ENCODE data around the gene SLC22A4. TPM values are rescaled to one million over a fixed set of nuclear protein-coding genes. Genes with fewer than 3 reads are reported as not detected.

Gene SLC22A4
- total and polyA plus RNA-seq, 3 experiments from 2014 or later = 0.15 to 2.9 (median 2.6) TPM

DNA sequence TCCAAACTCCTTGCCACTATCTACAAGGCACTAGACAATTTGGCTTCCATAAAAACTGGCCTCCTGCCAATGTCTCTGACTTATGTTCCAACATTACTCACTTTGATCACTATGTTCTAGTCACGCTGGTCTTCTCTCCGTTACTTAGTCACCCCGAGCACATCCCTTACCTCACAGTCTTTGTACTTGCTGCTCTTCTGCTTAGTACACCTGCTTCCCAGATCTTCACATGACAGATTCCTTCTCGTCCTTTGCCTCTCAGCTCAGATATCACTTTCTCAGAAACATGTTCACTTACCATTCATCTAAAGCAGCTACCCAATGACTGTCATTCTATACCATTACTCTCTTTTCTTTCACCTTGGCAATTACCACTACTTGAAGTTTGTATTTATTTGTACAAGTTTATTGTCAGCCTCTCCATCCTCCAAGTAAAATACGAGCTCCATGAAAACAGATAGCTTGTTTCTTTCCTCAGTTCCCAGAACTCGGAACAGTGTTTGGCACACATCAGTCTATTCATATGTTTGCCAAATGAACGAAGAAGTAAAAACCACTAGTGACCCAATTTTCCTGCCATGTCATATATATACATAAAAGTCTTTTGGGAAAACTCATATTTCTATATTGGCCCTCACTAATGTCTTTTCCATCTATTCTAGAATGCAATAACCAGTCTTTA lies 69.4 kb downstream of the SLC22A4 start:
- Histone ChIP-seq H3K27ac (ENCODE audit: low read depth, low read length) (no peak overlapping the region), H3K4me1 (ENCODE audit: insufficient read depth, low read length) (no peaks in the 10 kb centered on the region), H3K4me3 (ENCODE audit: low read length) (no peak overlapping the region), H3K9me3 (ENCODE audit: low read length) (no peaks in the 10 kb centered on the region), H3K27me3 (ENCODE audit: insufficient read depth, low read length, poor library complexity, severe bottlenecking) (no peaks in the 10 kb centered on the region), H3K36me3 (ENCODE audit: insufficient read depth, low read length) (no peaks in the 10 kb centered on the region)
- ChIA-PET POLR2A (no interaction called here), CTCF (no interaction called here)
- H3K4me3 Mint-ChIP-seq = no peak overlapping the region
- peaks cover 0 to 8% (median 5%) of the 10 kb centered on the region in 3 donors for H3K36me3 Mint-ChIP-seq
- DNase-seq = no peak
- H3K4me1 Mint-ChIP-seq = no peaks in the 10 kb centered on the region
- H3K27ac Mint-ChIP-seq = no peak overlapping the region
- no peaks in the 10 kb centered on the region for H3K9me3 Mint-ChIP-seq
- no peaks in the 10 kb centered on the region for H3K27me3 Mint-ChIP-seq

DNA sequence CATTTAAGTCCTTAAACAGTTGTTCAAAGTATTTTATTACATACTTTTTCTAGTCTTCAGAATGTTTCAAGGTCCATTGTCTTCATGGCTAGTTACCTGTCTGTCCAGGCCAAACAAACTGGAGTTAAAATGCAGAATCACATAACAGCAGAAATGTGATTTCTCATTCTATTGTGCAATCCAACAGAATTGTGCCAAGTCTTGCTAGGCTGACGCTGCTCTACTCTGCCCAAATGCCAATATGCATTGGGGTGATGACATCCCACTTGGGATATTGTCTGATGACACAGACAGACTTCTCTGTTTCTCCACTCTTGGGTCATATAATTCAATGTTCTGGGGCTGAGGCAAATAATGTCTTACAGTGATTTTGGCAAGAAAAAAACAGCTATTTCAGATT lies 70.1 kb downstream of the SLC22A4 start:
- POLR2A ChIA-PET = no interaction called here
- CTCF ChIA-PET = no interaction called here
- no peak overlapping the region for H3K4me3 Mint-ChIP-seq

DNA sequence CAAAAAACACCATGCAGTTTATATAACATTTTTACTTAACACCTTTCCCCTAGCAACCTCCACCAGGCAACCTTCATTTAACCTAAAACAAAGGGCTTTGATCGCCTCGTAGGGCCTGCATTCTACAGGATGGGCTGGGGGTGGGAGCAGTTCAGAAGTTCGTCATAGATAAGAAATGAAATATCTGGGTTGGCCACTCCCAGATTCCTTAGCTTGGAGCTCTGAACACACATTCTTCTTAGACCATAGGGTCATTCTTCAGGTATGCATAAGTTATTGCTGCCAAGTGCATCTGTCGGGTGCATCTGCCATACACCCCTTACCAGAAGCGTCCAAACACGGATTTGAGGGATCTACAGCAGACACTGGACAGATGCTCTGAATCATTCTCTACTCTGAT lies 71.0 kb downstream of the SLC22A4 start:
- ChIA-PET POLR2A (no interaction called here), CTCF (no interaction called here)
- no peak overlapping the region for H3K4me3 ChIP-seq (ENCODE audit: low read length)
- H3K27me3 ChIP-seq (ENCODE audit: insufficient read depth, low read length, poor library complexity, severe bottlenecking) = no peaks in the 10 kb centered on the region
- H3K4me1 ChIP-seq (ENCODE audit: insufficient read depth, low read length) = peaks cover 8% of the 10 kb centered on the region
- H3K4me1 Mint-ChIP-seq = peaks cover 4 to 6% (median 5%) of the 10 kb centered on the region in 3 donors
- H3K4me3 Mint-ChIP-seq = no peak overlapping the region
- peaks cover 0 to 10% (median 5%) of the 10 kb centered on the region in 3 donors for H3K36me3 Mint-ChIP-seq
- H3K27ac Mint-ChIP-seq = no peak overlapping the region
- no peaks in the 10 kb centered on the region for H3K27me3 Mint-ChIP-seq
- no peak for DNase-seq
- H3K27ac ChIP-seq (ENCODE audit: low read depth, low read length) = no peak overlapping the region
- H3K9me3 Mint-ChIP-seq = no peaks in the 10 kb centered on the region
- H3K36me3 ChIP-seq (ENCODE audit: insufficient read depth, low read length) = no peaks in the 10 kb centered on the region
- H3K9me3 ChIP-seq (ENCODE audit: low read length) = no peaks in the 10 kb centered on the region

More for the DNA sequence above, 70.1 kb downstream of the SLC22A4 start:
- H3K27ac Mint-ChIP-seq = no peak overlapping the region
- H3K4me1 Mint-ChIP-seq = peaks cover 4 to 6% (median 5%) of the 10 kb centered on the region in 3 donors
- no peaks in the 10 kb centered on the region for H3K27me3 Mint-ChIP-seq
- H3K9me3 Mint-ChIP-seq = no peaks in the 10 kb centered on the region
- H3K36me3 Mint-ChIP-seq = peaks cover 0 to 10% (median 5%) of the 10 kb centered on the region in 3 donors
- DNase-seq = no peak
- Histone ChIP-seq H3K4me1 (ENCODE audit: insufficient read depth, low read length) (peaks cover 5% of the 10 kb centered on the region), H3K4me3 (ENCODE audit: low read length) (no peak overlapping the region), H3K27me3 (ENCODE audit: insufficient read depth, low read length, poor library complexity, severe bottlenecking) (no peaks in the 10 kb centered on the region), H3K9me3 (ENCODE audit: low read length) (no peaks in the 10 kb centered on the region), H3K36me3 (ENCODE audit: insufficient read depth, low read length) (no peaks in the 10 kb centered on the region), H3K27ac (ENCODE audit: low read depth, low read length) (no peak overlapping the region)

DNA sequence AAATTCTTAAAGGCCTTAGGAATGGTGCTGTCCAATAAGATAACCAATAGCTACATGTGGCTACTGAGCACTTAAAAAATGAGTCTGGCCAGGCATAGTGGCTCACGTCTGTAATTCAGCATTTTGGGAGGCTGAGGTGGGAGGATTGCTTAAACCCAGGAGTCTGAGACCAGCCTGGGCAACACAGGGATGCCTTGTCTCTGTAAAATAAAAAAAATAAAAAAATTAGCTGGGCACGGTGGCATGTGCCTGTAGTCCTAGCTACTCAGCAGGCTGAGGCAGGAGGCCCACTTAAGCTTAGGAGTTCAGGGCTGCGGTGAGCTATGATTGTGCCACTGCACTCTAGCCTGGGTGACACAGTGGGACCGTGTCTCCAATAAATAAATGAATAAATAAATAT lies 74.0 kb downstream of the SLC22A4 start:
- no peak overlapping the region for H3K27ac ChIP-seq (ENCODE audit: low read depth, low read length)
- ChIA-PET CTCF (interaction anchor here (1.1 to 4.6 kb wide), 5 partner anchors 43 to 305 kb away, joined by 3 to 16 read pairs (median 3); no protein-coding TSS in a partner anchor), POLR2A (interaction anchor here (0.8 to 2.2 kb wide), 3 partner anchors 110 to 128 kb away, joined by 3 to 12 read pairs (median 4); partner anchors contain the start of gene IRF1)
- H3K4me1 ChIP-seq (ENCODE audit: insufficient read depth, low read length) = peaks cover 27% of the 10 kb centered on the region
- DNase-seq = no peak
- Mint-ChIP-seq H3K27me3 (no peaks in the 10 kb centered on the region), H3K27ac (peak overlapping the region in 1 of 8 donors; percentile 50), H3K4me1 (peaks cover 17 to 30% (median 29%) of the 10 kb centered on the region in 3 donors), H3K36me3 (peaks cover 0 to 8% (median 3%) of the 10 kb centered on the region in 3 donors), H3K4me3 (peak overlapping the region in 2 of 7 donors; percentile 23 to 60), H3K9me3 (no peaks in the 10 kb centered on the region)
- H3K4me3 ChIP-seq (ENCODE audit: low read length) = no peak overlapping the region
- H3K9me3 ChIP-seq (ENCODE audit: low read length) = no peaks in the 10 kb centered on the region
- H3K36me3 ChIP-seq (ENCODE audit: insufficient read depth, low read length) = no peaks in the 10 kb centered on the region
- no peaks in the 10 kb centered on the region for H3K27me3 ChIP-seq (ENCODE audit: insufficient read depth, low read length, poor library complexity, severe bottlenecking)

DNA sequence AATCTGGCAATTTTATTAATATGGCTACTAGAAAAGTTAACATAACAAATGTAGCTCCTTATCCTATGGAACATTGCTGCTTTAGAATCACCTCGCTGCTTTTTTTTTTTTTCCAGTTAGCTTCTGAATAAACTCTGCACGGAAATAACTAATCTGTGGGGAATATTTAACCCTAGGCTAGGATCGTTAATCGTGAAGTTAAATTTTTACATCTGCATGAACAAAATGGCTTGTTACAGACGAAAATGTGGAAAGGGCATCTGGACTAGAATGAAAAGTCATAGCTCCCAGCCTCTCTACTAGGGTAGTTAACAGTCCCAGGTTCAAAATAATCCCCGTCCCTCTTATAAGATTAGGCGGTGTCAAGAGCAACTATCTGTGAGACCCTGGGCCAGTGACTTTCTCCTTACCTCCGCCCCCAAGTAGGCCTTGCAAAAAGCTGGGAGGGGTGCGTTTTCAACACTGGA lies 74.8 kb downstream of the SLC22A4 start:
- peak overlapping the region in 6 of 8 donors; percentile 4 to 87 (median 75) for H3K27ac Mint-ChIP-seq
- peak overlapping the region; percentile 74 for H3K4me3 ChIP-seq (ENCODE audit: low read length)
- peak overlapping the region; percentile 69 for H3K27ac ChIP-seq (ENCODE audit: low read depth, low read length)
- no peaks in the 10 kb centered on the region for H3K27me3 ChIP-seq (ENCODE audit: insufficient read depth, low read length, poor library complexity, severe bottlenecking)
- CTCF ChIA-PET = interaction anchor here (0.6 to 4.6 kb wide), 10 partner anchors 18 to 308 kb away, joined by 3 to 16 read pairs (median 3); partner anchors contain the start of gene IRF1
- no peak for DNase-seq
- peaks cover 27% of the 10 kb centered on the region for H3K4me1 ChIP-seq (ENCODE audit: insufficient read depth, low read length)
- no peaks in the 10 kb centered on the region for H3K27me3 Mint-ChIP-seq
- H3K36me3 ChIP-seq (ENCODE audit: insufficient read depth, low read length) = no peaks in the 10 kb centered on the region
- POLR2A ChIA-PET = interaction anchor here (0.6 to 2.2 kb wide), 9 partner anchors 42 to 683 kb away, joined by 3 to 12 read pairs (median 4); partner anchors contain the start of genes HSPA4 and IRF1
- peaks cover 0 to 5% (median 0%) of the 10 kb centered on the region in 3 donors for H3K36me3 Mint-ChIP-seq
- peaks cover 17 to 30% (median 29%) of the 10 kb centered on the region in 3 donors for H3K4me1 Mint-ChIP-seq
- H3K9me3 Mint-ChIP-seq = no peaks in the 10 kb centered on the region
- no peaks in the 10 kb centered on the region for H3K9me3 ChIP-seq (ENCODE audit: low read length)
- H3K4me3 Mint-ChIP-seq = peak overlapping the region; percentile 67 to 92 (median 83)

DNA sequence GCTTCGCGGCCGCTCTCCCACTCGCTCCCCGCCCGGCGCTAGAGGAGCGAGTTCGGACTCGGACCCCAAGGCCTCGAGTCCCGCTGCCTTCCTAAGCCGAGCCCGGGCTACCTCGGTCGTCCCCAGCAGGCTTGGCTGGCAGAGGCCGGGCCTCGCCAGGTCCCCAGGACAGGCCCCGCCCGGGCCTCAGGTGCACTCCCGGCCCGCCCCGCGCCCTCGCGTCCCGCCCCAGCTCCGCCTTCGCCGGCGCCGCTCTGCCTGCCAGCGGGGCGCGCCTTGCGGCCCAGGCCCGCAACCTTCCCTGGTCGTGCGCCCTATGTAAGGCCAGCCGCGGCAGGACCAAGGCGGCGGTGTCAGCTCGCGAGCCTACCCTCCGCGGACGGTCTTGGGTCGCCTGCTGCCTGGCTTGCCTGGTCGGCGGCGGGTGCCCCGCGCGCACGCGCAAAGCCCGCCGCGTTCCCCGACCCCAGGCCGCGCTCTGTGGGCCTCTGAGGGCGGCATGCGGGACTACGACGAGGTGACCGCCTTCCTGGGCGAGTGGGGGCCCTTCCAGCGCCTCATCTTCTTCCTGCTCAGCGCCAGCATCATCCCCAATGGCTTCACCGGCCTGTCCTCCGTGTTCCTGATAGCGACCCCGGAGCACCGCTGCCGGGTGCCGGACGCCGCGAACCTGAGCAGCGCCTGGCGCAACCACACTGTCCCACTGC lies 75.4 kb downstream of the SLC22A4 start, which contains the start of gene SLC22A5:
SLC22A5 (plus strand) TSS at position 237 of the 707 bp plus-strand sequence; CDS start at position 500, 263 bp downstream.
- H3K4me1 ChIP-seq (ENCODE audit: insufficient read depth, low read length) = peaks cover 27% of the 10 kb centered on the region
- peak within 1 kb of the TSS; percentile 69 for H3K27ac ChIP-seq (ENCODE audit: low read depth, low read length)
- DNase-seq = peak; percentile 56 to 81 (median 70)
- Mint-ChIP-seq H3K36me3 (peaks cover 0 to 1% (median 0%) of the 10 kb centered on the region in 3 donors), H3K9me3 (no peaks in the 10 kb centered on the region), H3K27ac (peak within 1 kb of the TSS in 7 of 8 donors; percentile 4 to 95 (median 70)), H3K4me1 (peaks cover 17 to 30% (median 29%) of the 10 kb centered on the region in 3 donors), H3K27me3 (no peaks in the 10 kb centered on the region), H3K4me3 (peak within 1 kb of the TSS; percentile 67 to 92 (median 83))
- peak within 1 kb of the TSS; percentile 74 for H3K4me3 ChIP-seq (ENCODE audit: low read length)
- CTCF ChIA-PET = interaction anchor here (0.6 to 4.6 kb wide), 10 partner anchors 17 to 308 kb away, joined by 3 to 16 read pairs (median 3); partner anchors contain the start of gene IRF1
- no peaks in the 10 kb centered on the region for H3K27me3 ChIP-seq (ENCODE audit: insufficient read depth, low read length, poor library complexity, severe bottlenecking)
- no peaks in the 10 kb centered on the region for H3K36me3 ChIP-seq (ENCODE audit: insufficient read depth, low read length)
- POLR2A ChIA-PET = interaction anchor here (0.6 to 2.2 kb wide), 8 partner anchors 41 to 682 kb away, joined by 3 to 12 read pairs (median 4); partner anchors contain the start of gene HSPA4
- no peaks in the 10 kb centered on the region for H3K9me3 ChIP-seq (ENCODE audit: low read length)

DNA sequence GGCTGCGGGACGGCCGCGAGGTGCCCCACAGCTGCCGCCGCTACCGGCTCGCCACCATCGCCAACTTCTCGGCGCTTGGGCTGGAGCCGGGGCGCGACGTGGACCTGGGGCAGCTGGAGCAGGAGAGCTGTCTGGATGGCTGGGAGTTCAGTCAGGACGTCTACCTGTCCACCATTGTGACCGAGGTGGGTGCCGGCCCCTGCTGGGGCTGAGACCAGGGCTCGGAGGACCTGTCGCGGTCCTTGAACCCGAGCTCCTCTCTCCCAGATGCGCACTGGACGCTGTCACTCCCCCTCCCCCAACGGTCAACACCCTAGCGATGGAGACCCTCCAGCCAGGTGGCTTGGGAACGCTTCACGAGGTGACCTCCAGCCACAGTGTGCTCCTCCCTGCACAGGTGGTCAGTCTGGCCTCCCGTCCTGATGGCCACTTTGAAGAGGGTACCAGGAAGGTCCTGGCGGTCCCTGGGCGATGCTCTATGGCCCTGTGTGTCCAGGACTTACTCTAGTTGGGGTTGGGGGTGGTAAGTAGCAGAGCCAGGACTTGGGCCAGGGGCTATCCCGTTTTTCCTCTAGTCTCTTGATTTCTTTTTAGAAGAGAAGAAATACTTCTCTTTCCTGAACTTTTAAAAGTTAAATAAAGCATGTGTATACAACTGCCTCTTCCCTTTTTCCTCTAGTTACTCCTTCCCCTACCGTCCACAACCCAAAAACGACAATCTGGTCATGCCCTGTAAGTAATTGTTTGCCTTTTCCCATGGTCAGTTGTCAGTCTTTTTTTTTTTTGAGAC lies 76.2 kb downstream of the SLC22A4 start:
- H3K9me3 Mint-ChIP-seq = no peaks in the 10 kb centered on the region
- CTCF ChIA-PET = interaction anchor here (1.1 to 4.6 kb wide), 5 partner anchors 16 to 131 kb away, joined by 3 to 16 read pairs (median 4); partner anchors contain the start of gene IRF1
- peak overlapping the region in 7 of 8 donors; percentile 32 to 95 (median 70) for H3K27ac Mint-ChIP-seq
- POLR2A ChIA-PET = interaction anchor here (1.4 to 2.2 kb wide), 3 partner anchors 41 to 126 kb away, joined by 4 to 12 read pairs (median 10); no protein-coding TSS in a partner anchor
- peaks cover 27% of the 10 kb centered on the region for H3K4me1 ChIP-seq (ENCODE audit: insufficient read depth, low read length)
- no peaks in the 10 kb centered on the region for H3K27me3 ChIP-seq (ENCODE audit: insufficient read depth, low read length, poor library complexity, severe bottlenecking)
- peak overlapping the region; percentile 74 for H3K4me3 ChIP-seq (ENCODE audit: low read length)
- DNase-seq = no peak
- peaks cover 0 to 1% (median 0%) of the 10 kb centered on the region in 3 donors for H3K36me3 Mint-ChIP-seq
- peak overlapping the region; percentile 69 for H3K27ac ChIP-seq (ENCODE audit: low read depth, low read length)
- H3K4me1 Mint-ChIP-seq = peaks cover 17 to 30% (median 29%) of the 10 kb centered on the region in 3 donors
- no peaks in the 10 kb centered on the region for H3K36me3 ChIP-seq (ENCODE audit: insufficient read depth, low read length)
- H3K4me3 Mint-ChIP-seq = peak overlapping the region; percentile 67 to 92 (median 83)
- H3K9me3 ChIP-seq (ENCODE audit: low read length) = no peaks in the 10 kb centered on the region
- H3K27me3 Mint-ChIP-seq = no peaks in the 10 kb centered on the region

All from CD8-positive, alpha-beta memory T cell (primary cell).